ENCODE data around the gene TBX1.
A peak's percentile ranks its signal among the peaks of the same experiment; 100 is the strongest.

TBX1 gene

DNA sequence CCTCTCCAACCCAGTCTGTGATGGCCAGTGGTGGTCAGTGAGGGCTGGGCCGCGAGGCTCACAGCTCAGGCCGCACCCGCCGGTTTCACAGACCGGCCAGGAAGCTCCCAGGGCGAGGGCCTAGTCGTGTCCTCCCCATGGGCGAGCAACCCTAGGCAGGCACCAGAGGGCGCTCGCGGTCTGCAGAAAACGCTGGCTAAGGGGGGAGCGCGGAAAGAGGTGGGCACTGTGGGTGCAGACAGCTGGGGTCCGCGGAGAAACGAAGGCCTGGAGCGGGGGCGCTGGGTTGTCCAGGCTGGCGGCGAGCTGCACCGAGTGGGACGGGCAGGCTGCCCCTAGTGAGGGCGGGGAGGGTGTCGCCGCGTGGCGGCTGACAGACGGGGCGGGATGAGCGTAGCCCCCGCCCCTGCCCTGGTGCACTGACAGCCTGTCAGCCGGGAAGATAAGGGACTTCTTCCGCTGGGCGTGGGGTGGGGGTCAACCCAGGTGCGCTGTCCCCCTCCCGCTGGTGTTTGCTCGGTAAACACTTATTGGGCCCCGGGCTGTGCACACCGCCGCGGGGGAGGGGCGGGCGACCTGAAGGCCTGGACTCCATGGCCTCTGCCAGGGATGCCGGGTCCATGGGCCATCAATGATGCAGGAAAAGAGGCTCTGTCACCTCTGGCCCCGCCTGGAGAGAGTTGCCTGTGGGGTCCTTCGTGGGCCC lies 29.8 kb upstream of the TBX1 start:
- H3K36me3 ChIP-seq (ENCODE audit: control insufficient read depth, insufficient read depth, low read length): no peaks in the 10 kb centered on the region
- peak; percentile 68 for DNase-seq (ENCODE audit: extremely low read depth, insufficient read length)
- no peaks in the 10 kb centered on the region for H3K27me3 ChIP-seq (replicated peaks; ENCODE audit: control insufficient read depth, insufficient read depth, low read length)
- peak overlapping the region; percentile 52 for H3K4me3 ChIP-seq (replicated peaks; ENCODE audit: low read depth, low read length)
- TF ChIP-seq, protein P1, sequence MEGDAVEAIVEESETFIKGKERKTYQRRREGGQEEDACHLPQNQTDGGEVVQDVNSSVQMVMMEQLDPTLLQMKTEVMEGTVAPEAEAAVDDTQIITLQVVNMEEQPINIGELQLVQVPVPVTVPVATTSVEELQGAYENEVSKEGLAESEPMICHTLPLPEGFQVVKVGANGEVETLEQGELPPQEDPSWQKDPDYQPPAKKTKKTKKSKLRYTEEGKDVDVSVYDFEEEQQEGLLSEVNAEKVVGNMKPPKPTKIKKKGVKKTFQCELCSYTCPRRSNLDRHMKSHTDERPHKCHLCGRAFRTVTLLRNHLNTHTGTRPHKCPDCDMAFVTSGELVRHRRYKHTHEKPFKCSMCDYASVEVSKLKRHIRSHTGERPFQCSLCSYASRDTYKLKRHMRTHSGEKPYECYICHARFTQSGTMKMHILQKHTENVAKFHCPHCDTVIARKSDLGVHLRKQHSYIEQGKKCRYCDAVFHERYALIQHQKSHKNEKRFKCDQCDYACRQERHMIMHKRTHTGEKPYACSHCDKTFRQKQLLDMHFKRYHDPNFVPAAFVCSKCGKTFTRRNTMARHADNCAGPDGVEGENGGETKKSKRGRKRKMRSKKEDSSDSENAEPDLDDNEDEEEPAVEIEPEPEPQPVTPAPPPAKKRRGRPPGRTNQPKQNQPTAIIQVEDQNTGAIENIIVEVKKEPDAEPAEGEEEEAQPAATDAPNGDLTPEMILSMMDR (IDR thresholded peaks at IDR 0.05; ENCODE audit: insufficient read depth, low read length, poor library complexity, severe bottlenecking): peak; percentile 90

DNA sequence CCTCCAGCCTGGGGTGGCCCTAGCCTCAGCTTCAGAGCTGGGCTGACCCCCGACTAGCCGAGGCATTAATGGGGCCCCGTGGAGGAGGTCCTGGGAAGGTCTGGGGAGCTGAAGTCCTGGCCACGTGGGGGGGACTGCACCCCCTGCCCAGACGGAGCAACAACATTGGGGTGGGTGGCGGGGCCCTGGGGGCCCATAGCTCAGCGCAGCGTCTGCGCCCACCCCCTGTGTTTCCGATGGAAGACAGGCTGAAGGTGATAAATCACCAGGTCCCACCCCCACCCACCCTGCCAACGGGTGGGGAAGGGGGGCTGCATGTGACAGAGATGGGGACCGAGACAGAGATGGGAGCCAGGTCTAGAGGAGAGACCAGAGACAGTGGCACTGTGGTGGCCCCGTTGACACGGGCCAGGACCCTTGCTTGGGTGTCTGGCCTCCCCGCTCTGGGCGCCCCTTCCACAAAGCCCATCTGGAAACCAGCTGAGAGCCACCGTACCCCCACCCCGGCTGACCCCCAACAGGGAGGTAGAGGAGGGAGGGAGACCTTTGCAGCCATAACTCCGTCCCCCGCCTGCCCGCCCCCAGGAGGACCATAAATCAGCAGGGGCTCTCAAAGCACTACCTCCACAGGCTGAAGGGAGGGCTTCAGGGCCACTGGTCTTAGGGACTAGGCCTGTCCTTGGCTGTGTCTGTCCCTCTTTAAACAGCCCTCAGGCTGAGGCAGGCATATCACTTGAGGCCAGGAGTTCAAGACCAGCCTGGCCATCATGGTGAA lies 29.0 kb upstream of the TBX1 start:
- DNase-seq (ENCODE audit: extremely low read depth, insufficient read length): no peak
- H3K4me3 ChIP-seq (replicated peaks; ENCODE audit: low read depth, low read length): no peak overlapping the region

DNA sequence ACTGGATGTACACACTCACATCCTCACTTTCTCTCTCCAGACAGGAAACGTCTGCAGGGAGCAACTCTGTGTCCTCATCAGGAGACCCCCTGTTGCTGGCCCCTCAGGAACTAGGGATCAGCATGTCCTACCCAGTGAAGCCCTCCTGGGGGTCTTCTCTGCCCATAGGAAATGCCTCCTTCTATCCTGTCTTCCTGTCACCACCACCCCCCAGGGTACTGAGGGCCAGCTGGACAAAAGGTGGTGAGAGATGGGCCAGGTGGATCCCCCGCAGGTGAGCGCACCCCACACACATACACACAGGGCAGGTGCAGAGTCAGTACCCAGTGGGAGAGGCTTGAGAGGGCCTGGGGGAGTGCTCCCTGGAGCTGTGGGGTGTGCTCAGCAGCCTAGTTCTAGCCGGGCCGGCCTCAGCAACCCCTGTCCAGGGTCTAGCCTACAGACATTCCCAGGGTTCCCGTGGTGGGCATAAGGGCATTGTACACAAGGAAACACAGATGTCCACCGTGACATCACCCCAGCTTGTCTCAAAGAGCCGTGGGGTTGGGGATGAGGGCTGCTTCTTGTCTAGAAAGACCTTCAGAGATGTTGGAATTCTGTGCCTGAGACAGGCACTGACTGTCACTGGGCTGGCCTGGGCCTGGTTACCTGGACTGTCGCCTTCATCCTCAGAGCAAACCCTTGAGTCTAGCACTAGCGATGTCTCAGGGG lies 28.0 kb upstream of the TBX1 start:
- TF ChIP-seq, protein P1 (IDR thresholded peaks at IDR 0.05; ENCODE audit: insufficient read depth, low read length, poor library complexity, severe bottlenecking): no peak
- no peak overlapping the region for H3K4me3 ChIP-seq (replicated peaks; ENCODE audit: low read depth, low read length)
- H3K36me3 ChIP-seq (ENCODE audit: control insufficient read depth, insufficient read depth, low read length): no peaks in the 10 kb centered on the region
- DNase-seq (ENCODE audit: extremely low read depth, insufficient read length): no peak
- H3K27me3 ChIP-seq (replicated peaks; ENCODE audit: control insufficient read depth, insufficient read depth, low read length): no peaks in the 10 kb centered on the region

More for the DNA sequence above, 29.0 kb upstream of the TBX1 start:
- no peaks in the 10 kb centered on the region for H3K27me3 ChIP-seq (replicated peaks; ENCODE audit: control insufficient read depth, insufficient read depth, low read length)
- TF ChIP-seq, protein P1 (IDR thresholded peaks at IDR 0.05; ENCODE audit: insufficient read depth, low read length, poor library complexity, severe bottlenecking): no peak
- H3K36me3 ChIP-seq (ENCODE audit: control insufficient read depth, insufficient read depth, low read length): no peaks in the 10 kb centered on the region

DNA sequence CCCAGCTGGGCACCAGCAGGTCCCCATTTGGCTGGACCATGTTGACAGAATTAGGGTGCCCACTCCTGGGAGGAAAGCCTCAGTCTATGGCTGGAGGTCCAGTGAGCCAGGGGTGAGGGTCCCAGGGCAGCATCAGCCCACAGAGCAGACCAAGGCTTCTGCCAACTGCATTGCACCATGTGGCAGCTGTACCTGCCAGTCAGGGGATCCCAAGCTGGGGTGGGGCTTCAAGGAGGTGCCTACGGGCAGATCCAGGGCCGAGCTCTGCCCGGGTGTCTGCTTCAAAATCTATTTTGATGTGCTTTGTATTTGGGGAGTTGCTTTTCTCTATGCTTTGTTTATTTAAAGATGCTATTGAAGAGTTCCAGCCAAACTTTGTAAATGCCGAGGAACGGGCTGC lies 26.8 kb upstream of the TBX1 start:
- Histone ChIP-seq H3K4me3 (replicated peaks; ENCODE audit: low read depth, low read length) (no peak overlapping the region), H3K36me3 (ENCODE audit: control insufficient read depth, insufficient read depth, low read length) (no peaks in the 10 kb centered on the region), H3K27me3 (replicated peaks; ENCODE audit: control insufficient read depth, insufficient read depth, low read length) (no peaks in the 10 kb centered on the region)
- no peak for DNase-seq (ENCODE audit: extremely low read depth, insufficient read length)
- TF ChIP-seq, protein P1 (IDR thresholded peaks at IDR 0.05; ENCODE audit: insufficient read depth, low read length, poor library complexity, severe bottlenecking): no peak

DNA sequence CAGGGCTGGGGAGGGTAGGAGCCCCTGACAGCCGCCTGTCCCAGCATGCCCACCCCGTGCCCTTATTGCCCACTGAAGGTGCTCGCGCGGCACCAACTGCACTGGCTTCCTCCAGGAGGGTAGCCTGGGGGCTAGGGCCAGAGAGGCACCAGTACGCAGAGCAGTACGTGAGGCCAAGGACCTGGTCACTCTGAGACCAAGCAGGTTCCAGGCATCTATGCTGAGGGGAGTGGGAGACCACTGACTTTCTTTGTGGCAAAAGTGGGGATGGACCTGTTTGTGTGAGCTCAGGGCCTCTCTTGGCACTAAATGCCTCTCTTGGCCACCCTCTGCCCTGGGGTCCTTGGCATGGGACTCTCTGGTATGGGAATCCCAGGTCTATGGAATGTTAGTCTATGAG lies 26.4 kb upstream of the TBX1 start:
- no peaks in the 10 kb centered on the region for H3K36me3 ChIP-seq (ENCODE audit: control insufficient read depth, insufficient read depth, low read length)
- no peaks in the 10 kb centered on the region for H3K27me3 ChIP-seq (replicated peaks; ENCODE audit: control insufficient read depth, insufficient read depth, low read length)
- TF ChIP-seq, protein P1 (IDR thresholded peaks at IDR 0.05; ENCODE audit: insufficient read depth, low read length, poor library complexity, severe bottlenecking): no peak
- H3K4me3 ChIP-seq (replicated peaks; ENCODE audit: low read depth, low read length): no peak overlapping the region
- DNase-seq (ENCODE audit: extremely low read depth, insufficient read length): no peak
